Immature natural killer cell (primary cell): Measurements from ENCODE around the gene ACTN1. TPM values are rescaled to one million over a fixed set of nuclear protein-coding genes. Genes with fewer than 3 reads are reported as not detected.

Source experiments
- DNase-seq, 3 donors: peaks; one replicate each; pipeline ENCODE4 v3.0.0; 2022; ENCODE audit warnings: mixed read lengths in 1 of 3
- H3K27ac Mint-ChIP-seq, 6 donors: one replicate each; pipeline ENCODE4 v1.8.0; 2020; ENCODE audit warnings: mixed read lengths in 6 of 6, mild to moderate bottlenecking in 5 of 6, inconsistent platforms in 4 of 6, moderate library complexity in 3 of 6
- H3K27me3 Mint-ChIP-seq, 3 donors: one replicate each; pipeline ENCODE4 v1.8.0; 2020 to 2021; ENCODE audit warnings: low read depth in 3 of 3, mild to moderate bottlenecking in 3 of 3, mixed read lengths in 3 of 3, moderate library complexity in 3 of 3, inconsistent platforms in 1 of 3
- H3K36me3 Mint-ChIP-seq, 3 donors: one replicate each; pipeline ENCODE4 v1.8.0; 2020; ENCODE audit warnings: mixed read lengths in 3 of 3, inconsistent platforms in 2 of 3, mild to moderate bottlenecking in 2 of 3
- H3K4me1 Mint-ChIP-seq, 2 donors: one replicate each; pipeline ENCODE4 v1.8.0; 2020; ENCODE audit warnings: inconsistent platforms in 2 of 2, mild to moderate bottlenecking in 2 of 2, mixed read lengths in 2 of 2, moderate library complexity in 1 of 2
- H3K4me3 Mint-ChIP-seq, 5 donors: one replicate each; pipeline ENCODE4 v1.8.0; 2020; ENCODE audit warnings: mild to moderate bottlenecking in 5 of 5, mixed read lengths in 5 of 5, inconsistent platforms in 3 of 5, moderate library complexity in 3 of 5
- H3K9me3 Mint-ChIP-seq, 6 donors: one replicate each; pipeline ENCODE4 v1.8.0; 2020; ENCODE audit warnings: mild to moderate bottlenecking in 6 of 6, mixed read lengths in 6 of 6, inconsistent platforms in 4 of 6, moderate library complexity in 3 of 6
- polyA plus RNA-seq, 3 donors: library from polyadenylated mRNA; unstranded; fragments of 300-500 nt; fragmentation: Illumina TruSeq; gene quantifications; one replicate each; pipeline ENCODE4 v1.2.3, GENCODE V29; 2021

Gene ACTN1
- polyA plus RNA-seq, 3 donors from 2014 or later = 5.2 to 9.7 (median 9.3) TPM

DNA sequence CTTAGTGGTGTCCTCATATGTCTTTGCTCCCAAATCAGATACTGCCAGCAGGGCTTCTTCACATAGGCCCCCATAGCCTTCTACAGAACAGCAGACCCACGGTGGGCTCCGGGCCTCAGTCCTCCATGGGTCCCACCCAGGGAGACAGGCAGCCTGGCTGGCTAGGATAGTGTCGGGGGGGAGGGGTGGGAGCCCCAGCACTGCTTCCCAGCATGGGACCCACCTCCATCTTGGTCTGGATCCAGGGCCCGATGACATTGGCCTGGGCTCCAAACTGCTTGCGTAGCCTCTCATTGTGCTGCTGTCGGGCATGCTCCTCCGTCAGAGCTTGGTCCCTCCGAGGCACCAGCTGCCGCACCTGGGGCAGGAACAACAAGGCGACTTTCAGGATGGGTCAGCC is 96.9 kb downstream of the ACTN1 start:
- Mint-ChIP-seq H3K9me3 (no peaks in the 10 kb centered on the region), H3K4me1 (no peaks in the 10 kb centered on the region), H3K36me3 (peaks cover 7 to 16% (median 9%) of the 10 kb centered on the region in 3 donors), H3K4me3 (no peak overlapping the region), H3K27ac (no peak overlapping the region), H3K27me3 (peaks cover 0 to 4% (median 2%) of the 10 kb centered on the region in 3 donors)
- no peak for DNase-seq

DNA sequence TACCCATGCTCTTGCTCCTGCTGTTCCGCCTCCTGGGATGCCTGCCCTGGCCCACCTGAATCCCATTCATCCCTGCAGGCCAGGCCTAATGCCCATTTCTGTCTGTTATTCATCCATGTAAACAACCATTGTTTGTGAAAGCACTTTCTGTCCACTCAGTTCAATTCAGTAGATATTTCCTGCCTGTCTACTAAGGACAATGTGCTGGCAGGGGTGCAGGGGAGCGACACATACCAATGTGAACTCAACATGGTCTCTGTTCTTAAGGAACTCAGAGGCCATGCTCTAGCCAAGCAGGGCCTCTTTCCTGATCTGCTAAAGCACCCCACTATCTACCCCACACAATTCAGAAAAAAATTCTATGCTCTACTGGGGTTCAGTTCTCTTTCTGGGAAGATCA is 97.7 kb downstream of the ACTN1 start:
- H3K4me1 Mint-ChIP-seq = no peaks in the 10 kb centered on the region
- H3K36me3 Mint-ChIP-seq = peaks cover 7 to 16% (median 9%) of the 10 kb centered on the region in 3 donors
- DNase-seq = no peak

GRCh38 chr14:68880581-68881105 is 98.5 kb downstream of the ACTN1 start:
- no peak overlapping the region for H3K27ac Mint-ChIP-seq
- no peak for DNase-seq
- H3K36me3 Mint-ChIP-seq = peaks cover 7 to 16% (median 9%) of the 10 kb centered on the region in 3 donors
- no peaks in the 10 kb centered on the region for H3K9me3 Mint-ChIP-seq
- H3K4me3 Mint-ChIP-seq = no peak overlapping the region
- peaks cover 0 to 6% (median 2%) of the 10 kb centered on the region in 3 donors for H3K27me3 Mint-ChIP-seq
- H3K4me1 Mint-ChIP-seq = no peaks in the 10 kb centered on the region

More for the DNA sequence above, 97.7 kb downstream of the ACTN1 start:
- Mint-ChIP-seq H3K9me3 (no peaks in the 10 kb centered on the region), H3K4me3 (no peak overlapping the region), H3K27me3 (peaks cover 0 to 4% (median 2%) of the 10 kb centered on the region in 3 donors), H3K27ac (peak overlapping the region in 2 of 6 donors; percentile 23 to 24)

DNA sequence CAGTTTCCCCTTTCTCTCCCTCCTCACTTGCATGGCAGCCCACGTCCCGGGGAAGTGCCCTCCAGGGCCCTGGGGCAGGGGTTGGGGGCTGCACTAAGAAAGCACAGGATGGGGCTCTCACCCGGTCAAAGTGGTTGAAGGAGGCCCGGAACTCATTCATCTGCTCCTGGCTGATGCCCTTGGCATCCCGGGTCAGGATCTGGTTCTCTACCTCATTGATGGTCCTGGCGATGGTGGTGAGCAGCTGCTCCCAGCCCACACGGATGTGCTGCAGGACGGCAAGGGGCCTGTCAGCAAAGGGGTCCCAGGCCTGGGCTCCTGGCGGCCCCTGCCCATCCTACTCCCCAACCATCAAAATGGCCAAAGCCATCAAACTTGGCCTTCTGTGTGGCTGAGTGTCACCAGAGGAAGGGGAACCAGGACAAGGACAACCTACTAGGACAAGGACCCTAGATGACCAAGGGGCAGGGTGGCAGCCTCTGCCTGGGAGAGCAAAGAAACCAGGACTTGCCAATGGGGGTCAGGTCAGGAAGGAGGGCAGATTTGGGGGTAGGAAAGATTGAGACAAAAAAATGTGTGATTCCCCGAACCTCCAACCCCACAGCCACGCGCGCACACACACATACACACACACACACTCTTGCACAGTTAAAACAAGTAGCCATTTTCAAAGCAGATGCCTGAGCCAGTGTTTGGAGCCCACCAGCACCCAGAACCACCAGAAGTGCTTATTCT is 99.1 kb downstream of the ACTN1 start:
- H3K4me3 Mint-ChIP-seq = no peak overlapping the region
- no peak overlapping the region for H3K27ac Mint-ChIP-seq
- no peaks in the 10 kb centered on the region for H3K4me1 Mint-ChIP-seq
- peaks cover 0 to 6% (median 2%) of the 10 kb centered on the region in 3 donors for H3K27me3 Mint-ChIP-seq
- no peaks in the 10 kb centered on the region for H3K9me3 Mint-ChIP-seq
- H3K36me3 Mint-ChIP-seq = peaks cover 9 to 16% (median 9%) of the 10 kb centered on the region in 3 donors
- no peak for DNase-seq

- Mint-ChIP-seq H3K36me3 (peaks cover 9 to 16% (median 10%) of the 10 kb centered on the region in 3 donors), H3K27ac (no peak overlapping the region), H3K27me3 (peaks cover 0 to 6% (median 2%) of the 10 kb centered on the region in 3 donors), H3K4me1 (no peaks in the 10 kb centered on the region), H3K9me3 (no peaks in the 10 kb centered on the region), H3K4me3 (no peak overlapping the region)
- DNase-seq = no peak
Measured at GRCh38 chr14:68879321-68879781, 99.8 kb downstream of the ACTN1 start.

- no peak for DNase-seq
- peaks cover 10 to 16% (median 14%) of the 10 kb centered on the region in 3 donors for H3K36me3 Mint-ChIP-seq
- H3K27ac Mint-ChIP-seq = no peak overlapping the region
- H3K4me3 Mint-ChIP-seq = no peak overlapping the region
- peaks cover 0 to 6% (median 2%) of the 10 kb centered on the region in 3 donors for H3K27me3 Mint-ChIP-seq
- no peaks in the 10 kb centered on the region for H3K9me3 Mint-ChIP-seq
- no peaks in the 10 kb centered on the region for H3K4me1 Mint-ChIP-seq
Measured at GRCh38 chr14:68878908-68879307, 100.2 kb downstream of the ACTN1 start.

- no peak for DNase-seq
- Mint-ChIP-seq H3K4me1 (no peaks in the 10 kb centered on the region), H3K27ac (no peak overlapping the region), H3K4me3 (no peak overlapping the region), H3K36me3 (peaks cover 15 to 18% (median 18%) of the 10 kb centered on the region in 3 donors), H3K9me3 (no peaks in the 10 kb centered on the region), H3K27me3 (peaks cover 0 to 6% (median 2%) of the 10 kb centered on the region in 3 donors)
Measured at GRCh38 chr14:68877993-68878575, 101.0 kb downstream of the ACTN1 start.

GRCh38 chr14:68876976-68877375 is 102.1 kb downstream of the ACTN1 start:
- Mint-ChIP-seq H3K36me3 (peaks cover 13 to 18% (median 14%) of the 10 kb centered on the region in 3 donors), H3K27me3 (peaks cover 0 to 5% (median 2%) of the 10 kb centered on the region in 3 donors), H3K27ac (no peak overlapping the region), H3K4me3 (no peak overlapping the region), H3K4me1 (no peaks in the 10 kb centered on the region), H3K9me3 (no peaks in the 10 kb centered on the region)
- DNase-seq = no peak

GRCh38 chr14:68874746-68875155 is 104.4 kb downstream of the ACTN1 start:
- peaks cover 9 to 13% (median 12%) of the 10 kb centered on the region in 3 donors for H3K36me3 Mint-ChIP-seq
- peak overlapping the region in 3 of 5 donors; percentile 18 to 31 (median 25) for H3K4me3 Mint-ChIP-seq

DNA sequence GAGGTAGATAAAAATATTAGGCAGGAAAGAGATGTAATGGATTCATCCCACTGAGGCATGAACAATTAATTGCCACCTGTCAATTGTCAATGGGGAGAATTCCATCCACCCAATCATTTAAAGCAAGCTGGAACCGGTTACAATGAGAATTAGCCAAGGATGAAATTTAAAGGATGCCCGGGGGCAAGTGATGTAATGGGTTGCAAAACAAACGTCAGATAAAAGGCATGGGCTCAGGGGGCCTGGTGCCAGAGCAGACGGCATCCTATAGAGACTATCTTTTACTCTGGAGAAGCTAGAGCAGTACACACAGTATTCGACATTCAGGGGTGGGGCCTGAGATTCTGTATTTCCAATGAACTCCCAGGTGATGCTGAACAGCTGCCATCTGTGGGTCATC is 105.7 kb downstream of the ACTN1 start:
- Mint-ChIP-seq H3K27ac (no peak overlapping the region), H3K36me3 (peaks cover 6 to 12% (median 10%) of the 10 kb centered on the region in 3 donors), H3K27me3 (peaks cover 0 to 3% (median 2%) of the 10 kb centered on the region in 3 donors), H3K9me3 (no peaks in the 10 kb centered on the region), H3K4me3 (peak overlapping the region in 1 of 5 donors; percentile 37), H3K4me1 (no peaks in the 10 kb centered on the region)
- no peak for DNase-seq

More at GRCh38 chr14:68874746-68875155, 104.4 kb downstream of the ACTN1 start:
- Mint-ChIP-seq H3K27ac (no peak overlapping the region), H3K4me1 (no peaks in the 10 kb centered on the region), H3K27me3 (peaks cover 0 to 5% (median 3%) of the 10 kb centered on the region in 3 donors), H3K9me3 (no peaks in the 10 kb centered on the region)
- DNase-seq = peak in 1 of 3 donors; percentile 26

GRCh38 chr14:68871392-68871791 is 107.7 kb downstream of the ACTN1 start:
- DNase-seq = no peak
- Mint-ChIP-seq H3K4me3 (no peak overlapping the region), H3K27me3 (peaks cover 0 to 3% (median 2%) of the 10 kb centered on the region in 3 donors), H3K9me3 (no peaks in the 10 kb centered on the region), H3K27ac (no peak overlapping the region), H3K4me1 (no peaks in the 10 kb centered on the region), H3K36me3 (peaks cover 4 to 12% (median 10%) of the 10 kb centered on the region in 3 donors)

- H3K4me1 Mint-ChIP-seq = peaks cover 0 to 2% of the 10 kb centered on the region in 2 donors
- peaks cover 0 to under 1% (median 0%) of the 10 kb centered on the region in 3 donors for H3K36me3 Mint-ChIP-seq
- peaks cover 0 to 3% (median 0%) of the 10 kb centered on the region in 3 donors for H3K27me3 Mint-ChIP-seq
- H3K9me3 Mint-ChIP-seq = peaks cover 0 to 10% (median 8%) of the 10 kb centered on the region in 6 donors
- H3K27ac Mint-ChIP-seq = no peak overlapping the region
- no peak overlapping the region for H3K4me3 Mint-ChIP-seq
- no peak for DNase-seq
Measured at GRCh38 chr14:68866991-68867533, 112.0 kb downstream of the ACTN1 start.

- Mint-ChIP-seq H3K4me1 (peaks cover 0 to 2% of the 10 kb centered on the region in 2 donors), H3K9me3 (peaks cover 0 to 10% (median 8%) of the 10 kb centered on the region in 6 donors), H3K36me3 (no peaks in the 10 kb centered on the region), H3K27me3 (peaks cover 0 to 3% (median 0%) of the 10 kb centered on the region in 3 donors), H3K27ac (no peak overlapping the region), H3K4me3 (no peak overlapping the region)
- no peak for DNase-seq
Measured at GRCh38 chr14:68865542-68865941, 113.6 kb downstream of the ACTN1 start.
